Measurements from ENCODE around the gene NECTIN4.
"Not testable (repeated sequence)": the region's sequence is repeated elsewhere in the genome, so short reads cannot be mapped to it uniquely, and the experiment has no call there.

NECTIN4 gene

DNA sequence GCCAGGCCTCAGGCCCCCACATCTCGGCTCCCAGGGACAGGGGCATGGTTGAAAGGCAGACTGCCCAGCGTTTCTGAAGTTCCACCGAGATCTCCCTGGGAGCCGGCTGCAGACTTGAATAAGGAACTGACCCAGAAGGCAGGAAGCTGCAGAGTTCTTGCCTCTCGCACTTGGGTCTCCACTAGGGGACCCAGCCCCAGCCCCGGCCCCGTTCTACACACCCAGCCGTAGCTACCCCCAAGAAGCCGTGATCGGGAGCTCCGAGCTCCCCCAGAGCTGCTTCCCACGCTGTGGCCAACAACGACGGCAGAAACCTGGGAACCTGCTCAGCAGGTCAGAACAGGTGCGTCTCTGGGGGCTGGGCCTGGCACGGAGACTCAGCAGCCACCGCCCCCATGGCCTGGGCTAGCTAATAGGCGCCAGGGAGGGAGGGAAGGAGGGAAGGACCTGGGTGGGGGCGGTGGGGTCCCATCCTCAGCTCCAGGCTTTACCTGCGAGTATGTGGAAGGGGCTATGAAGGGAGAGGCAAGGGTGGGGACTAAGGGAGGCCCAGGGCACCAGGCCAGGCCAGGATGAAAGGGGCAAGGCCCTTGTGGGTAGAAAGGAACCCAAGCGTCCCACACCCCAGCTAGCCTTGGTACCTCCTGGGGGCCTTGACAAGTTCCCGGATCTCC, at the start of gene NECTIN4:
Gene NECTIN4, minus strand, starts transcription at position 308 of the 674 bp plus-strand sequence. Its CDS starts 262 bp downstream, at position 46.
- DNase-seq: no peak

- DNase-seq: no peak
Observed at GRCh38 chr1:161138431-161138830, 49.1 kb upstream of the NECTIN4 start.

GRCh38 chr1:161137881-161138280, 48.5 kb upstream of the NECTIN4 start:
- no peak for DNase-seq

GRCh38 chr1:161133220-161133740, 43.9 kb upstream of the NECTIN4 start:
- no peak for DNase-seq

DNA sequence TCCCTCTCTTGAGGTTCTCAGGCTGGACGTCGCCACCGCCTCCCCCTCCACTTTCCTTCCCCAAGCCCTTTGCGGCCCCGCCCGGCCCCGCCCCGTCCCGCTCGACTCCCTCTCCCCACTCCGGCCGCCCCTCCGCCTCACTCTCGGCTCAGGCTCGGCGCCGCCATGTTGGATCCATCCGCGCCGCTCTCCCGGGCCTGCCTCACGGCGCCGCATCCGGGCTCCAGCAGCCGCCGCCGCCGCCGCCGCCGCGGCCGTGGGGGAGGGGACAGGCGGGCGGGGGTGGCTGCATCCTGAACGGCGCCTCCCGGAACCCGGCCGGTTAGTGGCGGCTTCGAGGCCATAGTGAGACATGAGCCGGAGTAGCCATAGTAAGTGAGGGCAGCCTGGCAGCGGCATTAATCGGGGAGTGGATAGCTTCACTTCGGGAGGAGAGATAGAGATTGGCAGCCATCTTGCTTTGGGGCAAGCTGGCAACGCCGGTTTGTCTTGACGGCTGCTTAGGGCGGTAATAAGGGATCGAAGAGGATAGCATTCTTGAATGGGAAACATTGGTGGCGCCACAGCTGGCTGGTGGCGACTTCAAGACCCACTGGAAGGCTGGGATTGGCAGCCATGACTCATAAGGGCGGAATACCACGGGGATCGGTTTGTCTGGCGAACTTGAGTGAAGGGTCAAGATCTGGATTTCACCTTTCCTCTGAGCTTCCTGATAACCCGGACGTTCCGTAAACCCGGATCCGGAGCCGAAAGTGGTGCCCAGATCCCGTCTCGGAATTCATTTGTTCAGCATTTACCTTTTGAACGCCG, 43.3 kb upstream of the NECTIN4 start, which contains the start of gene DEDD:
Gene DEDD, minus strand, starts transcription at position 258 of the 810 bp plus-strand sequence. CDS start 8,205 bp downstream, outside the sequence.
- peak; percentile 99 for DNase-seq

DNA sequence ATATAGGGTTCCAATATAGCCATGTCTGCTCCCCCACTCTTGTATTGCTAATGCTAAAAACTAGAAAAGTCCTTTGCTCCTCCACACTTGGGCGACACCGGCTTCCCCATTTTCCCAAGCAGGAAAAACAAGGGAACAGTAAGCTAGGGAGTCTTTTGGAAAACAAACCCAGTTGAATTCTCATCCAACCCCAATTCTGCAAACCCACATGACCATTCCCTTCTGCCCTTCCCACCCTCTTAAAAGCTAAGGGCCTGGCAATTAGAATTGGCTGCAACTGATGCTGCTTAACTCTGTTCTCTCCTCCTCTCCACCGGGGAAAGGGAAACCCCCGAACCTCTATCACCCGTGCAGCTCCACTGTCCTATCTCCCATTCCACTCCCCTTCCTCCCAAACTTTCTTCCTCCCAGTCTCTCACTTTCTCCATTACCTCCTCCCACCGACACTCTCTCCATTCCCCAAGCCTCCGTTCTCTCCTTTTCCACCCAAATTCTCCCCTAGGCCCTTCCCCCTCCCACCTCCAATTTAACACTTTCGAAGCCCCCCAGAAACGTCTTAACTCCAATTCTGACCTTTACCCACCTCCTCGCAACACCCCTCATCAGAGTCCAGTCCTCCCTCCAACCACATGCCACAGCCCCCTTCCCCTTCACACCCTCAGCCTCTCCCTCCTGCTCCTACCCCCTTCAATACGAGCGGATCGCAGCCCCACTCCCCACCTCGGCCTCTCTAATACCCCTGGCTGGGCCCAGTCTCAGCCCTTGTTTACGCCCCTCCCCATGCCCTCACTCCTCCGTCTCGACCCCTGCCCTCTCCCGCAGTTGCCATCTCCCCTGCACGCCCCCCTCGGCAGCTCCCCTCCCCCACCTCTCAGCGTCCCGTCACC, 42.4 kb upstream of the NECTIN4 start:
- peak; percentile 64 for DNase-seq

- no peak for DNase-seq
Observed at GRCh38 chr1:161130266-161130665, 40.9 kb upstream of the NECTIN4 start.

GRCh38 chr1:161128591-161129420, 39.4 kb upstream of the NECTIN4 start:
- no peak for DNase-seq

- no peak for DNase-seq
Observed at GRCh38 chr1:161127649-161128048, 38.3 kb upstream of the NECTIN4 start.

DNA sequence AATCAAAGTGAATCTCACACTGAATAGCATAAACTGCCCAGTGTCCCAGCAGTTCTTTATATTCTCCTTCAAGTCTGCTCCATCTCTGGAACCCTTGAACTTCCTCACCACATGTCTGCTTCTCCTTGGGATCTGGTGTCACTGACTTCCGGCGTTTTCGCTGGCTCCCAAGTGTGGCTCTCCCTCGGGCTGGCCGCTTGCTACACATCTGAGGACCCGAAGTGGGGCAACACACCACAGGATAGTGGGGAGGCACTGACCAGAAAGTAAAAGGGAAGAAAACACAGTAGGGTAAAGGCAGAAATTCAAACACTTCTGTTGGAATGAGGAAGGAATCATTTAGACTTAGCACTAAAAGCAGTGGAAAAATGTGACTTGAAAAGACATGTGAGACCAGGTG, 33.6 kb upstream of the NECTIN4 start:
- DNase-seq: no peak

DNA sequence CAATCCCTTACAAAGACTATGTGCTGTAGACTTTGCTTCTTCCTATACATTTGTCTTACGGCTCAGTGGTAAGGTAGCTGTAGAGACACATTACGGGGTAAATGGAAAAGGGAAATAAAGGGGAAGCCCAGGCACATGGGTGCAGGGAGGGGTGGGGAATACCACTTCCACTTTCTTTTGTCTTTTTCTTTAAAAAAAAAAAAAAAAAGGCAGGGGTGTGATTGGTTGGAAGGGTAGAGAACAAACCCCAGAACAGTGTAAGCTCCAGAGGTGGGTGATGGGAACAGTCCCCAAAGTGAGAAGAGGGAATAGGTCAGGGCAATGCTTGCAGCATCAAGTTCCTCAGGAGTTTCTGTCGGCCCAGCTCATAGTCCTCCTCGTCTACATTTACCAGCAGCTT, 32.5 kb upstream of the NECTIN4 start:
- DNase-seq: peak; percentile 33

DNA sequence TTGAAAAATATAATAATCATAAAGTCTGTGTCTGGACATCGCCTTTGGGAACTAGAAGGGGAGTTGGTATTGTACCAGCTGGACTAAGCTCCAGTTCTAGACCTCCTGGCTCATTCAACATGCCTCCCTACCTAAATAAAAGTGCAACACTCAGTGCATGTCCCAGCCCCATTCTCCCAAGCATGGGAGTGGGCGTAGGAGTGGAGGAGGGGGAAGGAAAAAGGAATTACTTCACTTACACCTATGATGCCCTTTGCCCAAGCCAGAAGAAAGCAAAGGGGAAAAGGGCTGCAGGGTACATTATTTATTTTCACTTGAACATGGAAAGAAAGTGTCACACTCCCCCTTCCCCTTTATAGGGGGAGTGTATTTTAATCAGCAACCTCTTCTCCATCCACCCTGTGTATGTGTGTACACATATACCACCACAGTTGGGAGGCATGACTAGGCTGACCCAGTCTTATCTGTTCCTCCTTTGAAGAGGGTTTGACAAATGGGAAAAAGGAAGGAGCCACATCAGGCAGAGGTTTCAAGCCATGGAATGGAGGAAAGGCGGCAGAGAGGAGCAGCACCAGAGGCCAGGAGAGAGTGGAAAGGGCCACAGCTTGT, 31.8 kb upstream of the NECTIN4 start:
- DNase-seq: peak; percentile 44

GRCh38 chr1:161119092-161119903, 29.9 kb upstream of the NECTIN4 start:
- peak; percentile 79 for DNase-seq

GRCh38 chr1:161117759-161118581, 28.6 kb upstream of the NECTIN4 start, which contains the start of the genes NIT1 and PFDN2:
NIT1 (plus strand) TSS chr1:161118105; CDS start chr1:161118177, 72 bp downstream.
PFDN2 (minus strand) TSS chr1:161118037; CDS start chr1:161118026, 11 bp downstream.
- DNase-seq: peak; percentile 93

- not testable (repeated sequence) for DNase-seq
Observed at GRCh38 chr1:161115961-161116360, 26.6 kb upstream of the NECTIN4 start.

- DNase-seq: no peak
Observed at GRCh38 chr1:161115132-161115711, 25.9 kb upstream of the NECTIN4 start.

DNA sequence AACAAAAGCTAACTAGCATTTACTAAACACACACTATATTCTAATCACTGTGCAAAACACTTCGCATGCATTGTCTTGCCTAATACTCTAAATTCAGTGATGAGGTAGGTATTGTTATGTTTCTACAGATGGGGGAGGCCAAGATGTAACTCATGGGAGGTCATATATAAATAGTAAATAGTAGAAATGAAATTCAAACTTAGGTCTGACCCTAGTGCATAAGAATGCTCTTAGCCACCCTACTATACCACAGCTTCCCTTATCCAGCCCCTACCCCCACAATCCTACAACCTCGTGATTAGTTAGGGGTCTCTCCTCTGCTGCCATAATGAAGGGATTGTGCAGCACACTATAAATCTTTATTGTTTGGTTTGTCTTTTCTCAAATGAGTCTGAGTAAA, 25.2 kb upstream of the NECTIN4 start:
- no peak for DNase-seq

GRCh38 chr1:161113915-161114314, 24.6 kb upstream of the NECTIN4 start:
- no peak for DNase-seq

DNA sequence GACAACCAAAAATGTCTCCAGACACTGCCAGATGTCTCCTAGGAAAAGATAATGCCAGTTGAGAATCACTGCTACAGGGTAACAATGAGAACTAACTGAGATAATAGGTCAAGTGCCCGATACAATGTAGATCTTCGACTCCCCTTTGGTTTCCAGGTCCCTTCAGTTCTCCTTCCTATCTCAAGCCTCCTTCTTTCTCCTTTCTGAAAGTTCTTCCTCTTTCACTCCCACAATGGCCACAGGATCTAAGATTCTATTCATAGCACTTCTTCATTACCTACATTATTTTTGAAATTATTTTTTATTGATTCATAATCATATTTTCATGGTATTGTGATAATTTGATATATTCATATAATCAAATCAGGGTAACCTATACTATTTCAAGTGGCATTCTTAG, 22.2 kb upstream of the NECTIN4 start:
- DNase-seq: peak; percentile 82

Measured in OCI-M1 (cell line).